Transverse colon (tissue), 3 donors: ENCODE results near the gene MMP11.

Experiments
- EP300 ChIP-seq: sonication (generic); formaldehyde crosslinking; IDR thresholded peaks from one replicate; pipeline ENCODE4 v1.6.1; 2017; ENCODE audit warnings: antibody characterized with exemption, low read depth
- POLR2A ChIP-seq: fragments of 450-650 bp; IDR thresholded peaks from one replicate; pipeline ENCODE4 v1.6.1; 2016; ENCODE audit warnings: antibody characterized with exemption, mild to moderate bottlenecking, moderate library complexity
- TF ChIP-seq, protein P1 (sequence below), 5 experiments: fragments of 200-600 bp in 3 of 5; fragments of 450-650 bp in 2 of 5; sonication (generic) in 3 of 5; IDR thresholded peaks; 1 replicate in 2 of 5; 2 replicates in 3 of 5; pipeline ENCODE4 v1.5.1; 2016 to 2017; ENCODE audit warnings: antibody characterized with exemption in 5 of 5, inconsistent platforms in 3 of 5, mild to moderate bottlenecking in 2 of 5, moderate library complexity in 1 of 5

GRCh38 chr22:23790819-23791737 lies 18.4 kb downstream of the MMP11 start:
- TF ChIP-seq, protein P1, sequence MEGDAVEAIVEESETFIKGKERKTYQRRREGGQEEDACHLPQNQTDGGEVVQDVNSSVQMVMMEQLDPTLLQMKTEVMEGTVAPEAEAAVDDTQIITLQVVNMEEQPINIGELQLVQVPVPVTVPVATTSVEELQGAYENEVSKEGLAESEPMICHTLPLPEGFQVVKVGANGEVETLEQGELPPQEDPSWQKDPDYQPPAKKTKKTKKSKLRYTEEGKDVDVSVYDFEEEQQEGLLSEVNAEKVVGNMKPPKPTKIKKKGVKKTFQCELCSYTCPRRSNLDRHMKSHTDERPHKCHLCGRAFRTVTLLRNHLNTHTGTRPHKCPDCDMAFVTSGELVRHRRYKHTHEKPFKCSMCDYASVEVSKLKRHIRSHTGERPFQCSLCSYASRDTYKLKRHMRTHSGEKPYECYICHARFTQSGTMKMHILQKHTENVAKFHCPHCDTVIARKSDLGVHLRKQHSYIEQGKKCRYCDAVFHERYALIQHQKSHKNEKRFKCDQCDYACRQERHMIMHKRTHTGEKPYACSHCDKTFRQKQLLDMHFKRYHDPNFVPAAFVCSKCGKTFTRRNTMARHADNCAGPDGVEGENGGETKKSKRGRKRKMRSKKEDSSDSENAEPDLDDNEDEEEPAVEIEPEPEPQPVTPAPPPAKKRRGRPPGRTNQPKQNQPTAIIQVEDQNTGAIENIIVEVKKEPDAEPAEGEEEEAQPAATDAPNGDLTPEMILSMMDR (IDR thresholded peaks at IDR 0.05): no peak
- no peak for TF ChIP-seq POLR2A
- TF ChIP-seq EP300: no peak
